OCI-LY7 (cell line): ENCODE results near the gene PANK3. TPM values are rescaled to one million over a fixed set of nuclear protein-coding genes. Genes with fewer than 3 reads are reported as not detected.

Source experiments
- BruUV-seq: library from RNA; stranded (reverse); fragments of 400-500 nt; replicated peaks from 2 replicates; lab custom pipeline; 2021; lab: Mats Ljungman, UMichigan
- CTCF ChIA-PET: fragments of 300-600 bp; sonication (Branson Sonifier 250); formaldehyde crosslinking; loops from one replicate; lab custom pipeline; 2022; ENCODE audit warnings: antibody characterized with exemption; ENCODE audit not compliant: unreplicated experiment; lab: Charles Lee
- POLR2A ChIA-PET: fragments of 300-600 bp; sonication (Branson Sonifier 250); formaldehyde crosslinking; loops from one replicate; lab custom pipeline; 2022; ENCODE audit warnings: antibody characterized with exemption; lab: Charles Lee
- DNase-seq: peaks from one replicate; pipeline ENCODE4 v3.0.0-alpha.2; 2015; ENCODE audit warnings: low spot score
- H2AFZ ChIP-seq: fragments of 200-600 bp; sonication (generic), shearing (Covaris generic); 2 replicates; pipeline ENCODE4 v1.6.1; 2014; ENCODE audit warnings: mild to moderate bottlenecking, antibody characterized with exemption, low read length, moderate library complexity
- H3K27ac ChIP-seq: fragments of 200-600 bp; sonication (generic); 2 replicates; pipeline ENCODE4 v1.5.1; 2014; ENCODE audit warnings: mixed run types, low read depth, mild to moderate bottlenecking, moderate library complexity, low read length, inconsistent platforms; ENCODE audit not compliant: poor library complexity, severe bottlenecking
- H3K36me3 ChIP-seq: fragments of 200-600 bp; sonication (generic); 2 replicates; pipeline ENCODE4 v1.6.1; 2014; ENCODE audit warnings: mild to moderate bottlenecking, antibody characterized with exemption, low read length, moderate library complexity, mixed read lengths; ENCODE audit not compliant: insufficient read depth
- H3K4me1 ChIP-seq: fragments of 200-600 bp; sonication (generic); 2 replicates; pipeline ENCODE4 v1.5.1; 2014; ENCODE audit warnings: mild to moderate bottlenecking, low read length; ENCODE audit not compliant: insufficient read depth, poor library complexity, severe bottlenecking
- H3K4me2 ChIP-seq: fragments of 200-600 bp; sonication (generic); 2 replicates; pipeline ENCODE4 v1.6.1; 2014; ENCODE audit warnings: mild to moderate bottlenecking, low read length
- H3K4me3 ChIP-seq: fragments of 200-600 bp; sonication (generic); 2 replicates; pipeline ENCODE4 v1.5.1; 2014; ENCODE audit warnings: mild to moderate bottlenecking, low read depth, low read length; ENCODE audit not compliant: poor library complexity, severe bottlenecking
- H3K79me2 ChIP-seq: fragments of 200-600 bp; sonication (generic); 2 replicates; pipeline ENCODE4 v1.6.1; 2016; ENCODE audit warnings: low read depth, mild to moderate bottlenecking, low read length, moderate library complexity, mixed read lengths; ENCODE audit not compliant: insufficient read depth
- H3K9me2 ChIP-seq: fragments of 200-600 bp; sonication (generic); 2 replicates; pipeline ENCODE4 v1.6.1; 2016; ENCODE audit warnings: mild to moderate bottlenecking, low read length, mixed read lengths; ENCODE audit not compliant: insufficient read depth
- H3K9me3 ChIP-seq: fragments of 200-600 bp; sonication (generic); 2 replicates; pipeline ENCODE4 v1.6.1; 2014; ENCODE audit warnings: mild to moderate bottlenecking, mixed run types, low read length, mixed read lengths
- H4K20me1 ChIP-seq: fragments of 200-600 bp; sonication (generic); 2 replicates; pipeline ENCODE4 v1.6.1; 2014; ENCODE audit warnings: mild to moderate bottlenecking, antibody characterized with exemption, low read length, moderate library complexity, mixed read lengths; ENCODE audit not compliant: insufficient read depth
- EZH2phosphoT487 ChIP-seq: fragments of 200-600 bp; sonication (generic); IDR thresholded peaks from 2 replicates; pipeline ENCODE4 v1.6.1; 2018; ENCODE audit warnings: low read depth, borderline replicate concordance, mild to moderate bottlenecking, mixed run types, antibody characterized with exemption, low read length, moderate library complexity, mixed read lengths
- intact Hi-C: fragments of 100-400 bp; cut with micrococcal nuclease; formaldehyde crosslinking; loops from one replicate; pipeline ENCODE4 v1.10.0; 2022; ENCODE audit not compliant: unreplicated experiment
- total RNA-seq, 2 experiments: library from RNA; depleted of rRNA in 1 of 2; stranded (reverse); fragments of >200 nt in 1 of 2; shearing (Covaris generic) in 1 of 2; gene quantifications; 2 replicates each; pipeline ENCODE4 v1.2.3, GENCODE V29; 2014 to 2022
- TF ChIP-seq, protein P1 (sequence below): fragments of 200-600 bp; sonication (generic); conservative IDR thresholded peaks from 2 replicates; pipeline ENCODE4 v1.5.1; 2014; ENCODE audit warnings: mild to moderate bottlenecking, antibody characterized with exemption, low read length, moderate library complexity, mixed read lengths

Gene PANK3
- total RNA-seq, 2 experiments from 2014 or later, result 33.9 to 76.6 TPM

DNA sequence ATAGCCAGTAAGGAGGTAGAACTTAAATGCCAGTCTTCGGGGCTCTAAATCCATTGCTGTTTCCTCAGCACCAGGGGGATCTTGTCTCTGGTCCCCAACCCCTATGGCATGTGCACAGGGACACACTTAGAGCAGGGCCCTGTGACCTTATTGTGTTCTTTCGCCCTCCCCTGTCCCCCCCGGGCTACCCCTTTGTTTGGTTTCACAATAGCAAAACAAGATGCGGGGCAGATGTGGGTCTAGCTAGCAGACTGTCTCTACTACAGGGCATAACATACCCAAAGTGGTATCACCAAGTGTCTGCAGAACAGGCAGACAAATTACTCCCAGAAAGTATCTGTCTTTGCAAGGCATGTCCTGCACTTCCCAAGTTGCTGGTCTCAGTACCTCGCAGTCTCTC lies 48.0 kb downstream of the PANK3 start:
- no TSS peak for BruUV-seq
- CTCF ChIA-PET, result no interaction called here
- intact Hi-C loops, result no loop called here
- Histone ChIP-seq H3K4me1 (no peaks in the 10 kb centered on the region), H4K20me1 (no peaks in the 10 kb centered on the region), H3K4me2 (no peak overlapping the region), H3K79me2 (no peaks in the 10 kb centered on the region), H3K9me2 (no peaks in the 10 kb centered on the region), H3K9me3 (no peaks in the 10 kb centered on the region), H2AFZ (no peak overlapping the region), H3K27ac (no peak overlapping the region), H3K4me3 (no peak overlapping the region), H3K36me3 (no peaks in the 10 kb centered on the region)
- TF ChIP-seq, protein P1, sequence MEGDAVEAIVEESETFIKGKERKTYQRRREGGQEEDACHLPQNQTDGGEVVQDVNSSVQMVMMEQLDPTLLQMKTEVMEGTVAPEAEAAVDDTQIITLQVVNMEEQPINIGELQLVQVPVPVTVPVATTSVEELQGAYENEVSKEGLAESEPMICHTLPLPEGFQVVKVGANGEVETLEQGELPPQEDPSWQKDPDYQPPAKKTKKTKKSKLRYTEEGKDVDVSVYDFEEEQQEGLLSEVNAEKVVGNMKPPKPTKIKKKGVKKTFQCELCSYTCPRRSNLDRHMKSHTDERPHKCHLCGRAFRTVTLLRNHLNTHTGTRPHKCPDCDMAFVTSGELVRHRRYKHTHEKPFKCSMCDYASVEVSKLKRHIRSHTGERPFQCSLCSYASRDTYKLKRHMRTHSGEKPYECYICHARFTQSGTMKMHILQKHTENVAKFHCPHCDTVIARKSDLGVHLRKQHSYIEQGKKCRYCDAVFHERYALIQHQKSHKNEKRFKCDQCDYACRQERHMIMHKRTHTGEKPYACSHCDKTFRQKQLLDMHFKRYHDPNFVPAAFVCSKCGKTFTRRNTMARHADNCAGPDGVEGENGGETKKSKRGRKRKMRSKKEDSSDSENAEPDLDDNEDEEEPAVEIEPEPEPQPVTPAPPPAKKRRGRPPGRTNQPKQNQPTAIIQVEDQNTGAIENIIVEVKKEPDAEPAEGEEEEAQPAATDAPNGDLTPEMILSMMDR, result no peak
- TF ChIP-seq EZH2phosphoT487, result no peak
- POLR2A ChIA-PET, result no interaction called here
- DNase-seq, result no peak

DNA sequence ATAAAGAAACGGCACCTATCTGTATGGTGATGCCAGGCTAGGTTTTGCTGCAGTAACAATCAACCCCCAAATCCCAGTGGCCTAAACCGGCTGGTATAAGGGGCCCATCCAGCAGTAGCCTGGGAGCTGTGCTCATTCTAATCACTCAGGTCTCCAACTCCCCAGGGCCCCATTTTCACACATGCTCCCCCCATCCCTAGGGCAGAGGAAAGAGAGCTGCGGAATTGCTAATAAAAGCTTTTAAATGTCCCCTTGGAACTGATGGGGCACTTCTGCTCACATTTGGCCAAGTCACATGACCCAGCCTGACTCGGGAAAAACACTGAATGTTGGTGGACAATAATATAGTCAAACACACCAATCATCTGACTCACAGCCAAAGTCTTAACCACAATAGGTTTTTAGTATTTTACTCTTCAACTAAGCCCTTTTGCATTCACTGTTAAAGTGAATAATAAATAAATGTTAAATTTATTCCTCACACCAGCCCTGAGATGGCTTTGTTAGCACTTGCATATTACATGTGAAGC lies 48.5 kb downstream of the PANK3 start:
- POLR2A ChIA-PET, result no interaction called here
- intact Hi-C loops, result no loop called here
- no peaks in the 10 kb centered on the region for H3K36me3 ChIP-seq
- H3K79me2 ChIP-seq, result no peaks in the 10 kb centered on the region
- BruUV-seq, result no TSS peak
- H2AFZ ChIP-seq, result no peak overlapping the region
- H3K9me3 ChIP-seq, result no peaks in the 10 kb centered on the region
- CTCF ChIA-PET, result no interaction called here
- no peaks in the 10 kb centered on the region for H3K4me1 ChIP-seq
- no peaks in the 10 kb centered on the region for H4K20me1 ChIP-seq
- no peak overlapping the region for H3K27ac ChIP-seq
- no peak overlapping the region for H3K4me2 ChIP-seq
- DNase-seq, result no peak
- no peaks in the 10 kb centered on the region for H3K9me2 ChIP-seq
- no peak overlapping the region for H3K4me3 ChIP-seq
- TF ChIP-seq, protein P1, result no peak
- TF ChIP-seq EZH2phosphoT487, result no peak

DNA sequence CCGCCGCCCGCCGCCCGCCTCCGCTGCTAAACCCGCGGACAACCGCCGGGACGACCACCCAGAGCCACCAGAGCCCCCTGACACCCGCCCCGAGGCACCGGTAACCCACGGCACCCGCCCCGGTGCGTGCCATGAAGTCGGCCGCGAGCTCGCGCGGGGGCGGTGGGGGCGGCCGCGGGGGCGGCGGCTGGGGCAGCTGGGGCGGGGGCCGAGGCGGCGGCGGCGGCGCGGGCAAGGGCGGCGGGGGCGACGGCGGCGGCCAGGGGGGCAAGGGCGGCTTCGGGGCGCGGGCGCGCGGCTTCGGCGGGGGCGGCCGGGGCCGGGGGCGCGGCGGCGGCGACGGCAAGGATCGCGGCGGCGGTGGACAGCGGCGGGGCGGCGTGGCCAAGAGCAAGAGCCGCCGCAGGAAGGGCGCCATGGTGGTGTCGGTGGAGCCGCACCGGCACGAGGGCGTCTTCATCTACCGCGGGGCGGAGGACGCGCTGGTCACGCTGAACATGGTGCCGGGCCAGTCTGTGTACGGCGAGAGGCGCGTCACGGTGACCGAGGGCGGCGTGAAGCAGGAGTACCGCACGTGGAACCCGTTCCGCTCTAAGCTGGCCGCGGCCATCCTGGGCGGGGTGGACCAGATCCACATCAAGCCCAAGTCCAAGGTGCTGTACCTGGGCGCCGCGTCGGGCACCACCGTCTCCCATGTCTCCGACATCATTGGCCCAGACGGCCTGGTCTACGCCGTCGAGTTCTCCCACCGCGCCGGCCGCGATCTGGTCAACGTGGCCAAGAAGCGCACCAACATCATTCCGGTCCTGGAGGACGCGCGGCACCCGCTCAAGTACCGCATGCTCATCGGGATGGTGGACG lies 49.6 kb downstream of the PANK3 start:
- intact Hi-C loops, result no loop called here
- CTCF ChIA-PET, result no interaction called here
- Histone ChIP-seq H2AFZ (no peak overlapping the region), H3K4me3 (no peak overlapping the region), H3K9me3 (no peaks in the 10 kb centered on the region), H3K4me1 (no peaks in the 10 kb centered on the region), H3K9me2 (no peaks in the 10 kb centered on the region), H4K20me1 (no peaks in the 10 kb centered on the region), H3K79me2 (no peaks in the 10 kb centered on the region), H3K27ac (no peak overlapping the region), H3K36me3 (no peaks in the 10 kb centered on the region), H3K4me2 (no peak overlapping the region)
- no peak for DNase-seq
- no TSS peak for BruUV-seq
- POLR2A ChIA-PET, result no interaction called here
- TF ChIP-seq EZH2phosphoT487, result no peak
- TF ChIP-seq, protein P1, result no peak
